ENCODE measurements around the gene ACTL6A. TPM values are rescaled to one million over a fixed set of nuclear protein-coding genes. Genes with fewer than 3 reads are reported as not detected.

ACTL6A gene
- total RNA-seq, 1 experiment from 2014 or later: 89.2 TPM

DNA sequence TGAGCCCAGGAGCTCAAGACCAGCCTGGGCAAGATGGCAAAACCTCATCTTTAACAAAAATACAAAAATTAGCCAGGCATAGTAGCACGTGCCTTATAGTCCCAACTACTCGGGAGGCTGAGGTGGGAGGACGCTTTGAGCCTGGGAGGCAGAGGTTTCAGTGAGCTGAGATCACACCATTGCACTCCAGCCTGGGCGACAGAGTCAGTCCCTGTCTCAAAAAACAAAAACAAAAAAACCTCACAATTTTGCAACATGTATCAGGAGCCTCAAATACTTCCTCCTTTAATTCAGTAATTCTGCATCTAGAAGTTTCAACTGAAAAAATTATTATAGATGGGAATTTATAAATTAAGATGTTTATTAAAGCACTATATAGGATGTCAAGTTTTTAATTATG lies 40.6 kb downstream of the ACTL6A start:
- Histone ChIP-seq H3K36me3 (ENCODE audit: control insufficient read depth, insufficient read depth, low read length) (no peaks in the 10 kb centered on the region; the same call in none of the 2 replicates), H3K27me3 (replicated peaks; ENCODE audit: control insufficient read depth, insufficient read depth, low read length) (no peaks in the 10 kb centered on the region), H3K4me1 (peaks cover 7% of the 10 kb centered on the region; the same call in 1 of the 2 replicates), H3K4me3 (ENCODE audit: low read depth, low read length) (no peak overlapping the region; the same call in 1 of the 2 replicates), H3K9me3 (no peaks in the 10 kb centered on the region)
- Mint-ChIP-seq H3K4me1 (ENCODE audit: low read depth, unreplicated experiment) (no peaks in the 10 kb centered on the region), H3K9me3 (ENCODE audit: unreplicated experiment) (no peaks in the 10 kb centered on the region), H3K4me3 (ENCODE audit: unreplicated experiment) (peak overlapping the region; percentile 97), H3K27me3 (ENCODE audit: insufficient read depth, unreplicated experiment) (no peaks in the 10 kb centered on the region), H3K27ac (ENCODE audit: unreplicated experiment) (no peak overlapping the region), H3K36me3 (ENCODE audit: insufficient read depth, unreplicated experiment) (peaks cover 36% of the 10 kb centered on the region)
- TF ChIP-seq, protein P1, sequence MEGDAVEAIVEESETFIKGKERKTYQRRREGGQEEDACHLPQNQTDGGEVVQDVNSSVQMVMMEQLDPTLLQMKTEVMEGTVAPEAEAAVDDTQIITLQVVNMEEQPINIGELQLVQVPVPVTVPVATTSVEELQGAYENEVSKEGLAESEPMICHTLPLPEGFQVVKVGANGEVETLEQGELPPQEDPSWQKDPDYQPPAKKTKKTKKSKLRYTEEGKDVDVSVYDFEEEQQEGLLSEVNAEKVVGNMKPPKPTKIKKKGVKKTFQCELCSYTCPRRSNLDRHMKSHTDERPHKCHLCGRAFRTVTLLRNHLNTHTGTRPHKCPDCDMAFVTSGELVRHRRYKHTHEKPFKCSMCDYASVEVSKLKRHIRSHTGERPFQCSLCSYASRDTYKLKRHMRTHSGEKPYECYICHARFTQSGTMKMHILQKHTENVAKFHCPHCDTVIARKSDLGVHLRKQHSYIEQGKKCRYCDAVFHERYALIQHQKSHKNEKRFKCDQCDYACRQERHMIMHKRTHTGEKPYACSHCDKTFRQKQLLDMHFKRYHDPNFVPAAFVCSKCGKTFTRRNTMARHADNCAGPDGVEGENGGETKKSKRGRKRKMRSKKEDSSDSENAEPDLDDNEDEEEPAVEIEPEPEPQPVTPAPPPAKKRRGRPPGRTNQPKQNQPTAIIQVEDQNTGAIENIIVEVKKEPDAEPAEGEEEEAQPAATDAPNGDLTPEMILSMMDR (IDR thresholded peaks at IDR 0.05; ENCODE audit: insufficient read depth in 1 of 2, low read depth in 1 of 2, low read length in 1 of 2, severe bottlenecking in 1 of 2, unreplicated experiment in 1 of 2): no peak
- intact Hi-C loops (cut with micrococcal nuclease; ENCODE audit: unreplicated experiment): no loop called here
- BruUV-seq (replicated peaks): no TSS peak
- ChIA-PET POLR2A (interaction anchor here (0.6 kb wide), 2 partner anchors 41 to 747 kb away, joined by 3 read pairs; no protein-coding TSS in a partner anchor), CTCF (no interaction called here)
- DNase-seq: no peak

DNA sequence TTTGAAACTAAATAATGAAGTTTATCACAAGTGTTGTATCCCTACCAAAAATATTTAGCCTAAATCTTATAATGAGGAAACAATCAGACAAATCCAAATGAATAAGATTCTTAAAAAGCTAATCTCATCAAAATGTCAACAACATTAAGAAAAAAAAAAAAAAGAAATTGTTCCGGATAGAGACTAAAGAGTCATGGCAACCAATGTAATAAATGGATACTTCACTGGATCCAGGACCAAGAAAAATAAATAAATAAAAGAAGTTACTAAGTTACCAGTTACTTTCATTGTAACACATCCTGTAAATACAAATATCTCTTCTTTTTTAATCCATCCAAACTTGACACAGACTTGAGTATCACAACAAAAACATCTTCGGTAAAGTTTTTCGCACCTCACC lies 41.1 kb downstream of the ACTL6A start:
- intact Hi-C loops (cut with micrococcal nuclease; ENCODE audit: unreplicated experiment): loop anchor here (1.0 to 2.0 kb wide), 2 partner anchors 41 to 77 kb away; no protein-coding TSS in a partner anchor
- Histone ChIP-seq H3K36me3 (ENCODE audit: control insufficient read depth, insufficient read depth, low read length) (no peaks in the 10 kb centered on the region; the same call in none of the 2 replicates), H3K9me3 (no peaks in the 10 kb centered on the region), H3K4me3 (ENCODE audit: low read depth, low read length) (peak overlapping the region; percentile 76), H3K27me3 (replicated peaks; ENCODE audit: control insufficient read depth, insufficient read depth, low read length) (no peaks in the 10 kb centered on the region), H3K4me1 (peaks cover 7% of the 10 kb centered on the region; the same call in 1 of the 2 replicates)
- TF ChIP-seq, protein P1 (IDR thresholded peaks at IDR 0.05; ENCODE audit: insufficient read depth in 1 of 2, low read depth in 1 of 2, low read length in 1 of 2, severe bottlenecking in 1 of 2, unreplicated experiment in 1 of 2): no peak
- Mint-ChIP-seq H3K9me3 (ENCODE audit: unreplicated experiment) (no peaks in the 10 kb centered on the region), H3K4me3 (ENCODE audit: unreplicated experiment) (peak overlapping the region; percentile 97), H3K27ac (ENCODE audit: unreplicated experiment) (peak overlapping the region; percentile 99), H3K4me1 (ENCODE audit: low read depth, unreplicated experiment) (no peaks in the 10 kb centered on the region), H3K36me3 (ENCODE audit: insufficient read depth, unreplicated experiment) (peaks cover 31% of the 10 kb centered on the region), H3K27me3 (ENCODE audit: insufficient read depth, unreplicated experiment) (no peaks in the 10 kb centered on the region)
- DNase-seq: no peak
- ChIA-PET POLR2A (interaction anchor here (0.6 kb wide), 2 partner anchors 40 to 747 kb away, joined by 3 read pairs; no protein-coding TSS in a partner anchor), CTCF (no interaction called here)
- TSS peak; percentile 76 for BruUV-seq (replicated peaks)

DNA sequence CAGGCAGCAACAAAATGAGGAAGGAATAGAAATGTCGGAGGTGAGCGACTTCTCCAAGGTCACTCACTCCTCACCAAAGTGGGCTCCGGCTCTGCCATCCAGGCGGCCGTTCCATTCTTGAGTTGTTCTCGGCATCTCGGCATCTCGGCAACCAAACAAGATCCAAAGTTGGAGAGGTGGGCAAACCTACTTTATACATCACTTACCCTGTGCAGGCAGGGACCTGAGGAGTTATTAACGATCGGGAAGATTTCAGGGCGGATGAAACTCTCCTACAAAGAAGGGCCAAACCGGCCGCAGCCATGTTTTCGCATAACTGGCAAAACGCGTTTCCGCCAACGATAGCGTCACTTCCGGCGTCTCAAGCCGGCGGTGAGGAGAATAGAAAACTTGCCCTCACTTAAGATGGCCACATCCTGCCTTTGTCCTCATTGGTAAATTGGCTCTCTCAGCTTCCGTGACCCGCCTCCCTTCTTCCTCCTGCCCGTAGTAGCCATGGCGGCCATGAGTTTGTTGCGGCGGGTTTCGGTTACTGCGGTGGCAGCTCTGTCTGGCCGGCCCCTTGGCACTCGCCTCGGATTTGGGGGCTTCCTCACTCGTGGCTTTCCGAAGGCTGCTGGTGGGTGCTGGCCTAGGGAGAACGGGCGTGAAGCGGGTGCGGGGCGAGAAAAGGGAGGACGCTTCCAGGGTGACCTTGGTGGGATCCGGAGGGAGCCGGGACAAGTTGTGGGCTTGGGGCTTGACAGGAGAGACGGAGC lies 41.8 kb downstream of the ACTL6A start, which contains the start of the genes MRPL47 and NDUFB5:
MRPL47 (minus strand) TSS at position 318 of the 758 bp plus-strand sequence; CDS start at position 304, 14 bp downstream.
NDUFB5 (plus strand) TSS at position 474 of the 758 bp plus-strand sequence; CDS start at position 496, 22 bp downstream.
- no TSS peak for BruUV-seq (replicated peaks)
- no peaks in the 10 kb centered on the region for H3K4me1 Mint-ChIP-seq (ENCODE audit: low read depth, unreplicated experiment)
- H3K27ac Mint-ChIP-seq (ENCODE audit: unreplicated experiment): peak within 1 kb of the TSS; percentile 99
- TF ChIP-seq, protein P1 (IDR thresholded peaks at IDR 0.05; ENCODE audit: insufficient read depth in 1 of 2, low read depth in 1 of 2, low read length in 1 of 2, severe bottlenecking in 1 of 2, unreplicated experiment in 1 of 2): no peak
- CTCF ChIA-PET: no interaction called here
- no peaks in the 10 kb centered on the region; the same call in none of the 2 replicates for H3K36me3 ChIP-seq (ENCODE audit: control insufficient read depth, insufficient read depth, low read length)
- intact Hi-C loops (cut with micrococcal nuclease; ENCODE audit: unreplicated experiment): loop anchor here (1.0 to 2.0 kb wide), 2 partner anchors 41 to 76 kb away; no protein-coding TSS in a partner anchor
- H3K27me3 Mint-ChIP-seq (ENCODE audit: insufficient read depth, unreplicated experiment): no peaks in the 10 kb centered on the region
- no peaks in the 10 kb centered on the region for H3K9me3 Mint-ChIP-seq (ENCODE audit: unreplicated experiment)
- peaks cover 33% of the 10 kb centered on the region for H3K36me3 Mint-ChIP-seq (ENCODE audit: insufficient read depth, unreplicated experiment)
- peaks cover 7% of the 10 kb centered on the region; the same call in 1 of the 2 replicates for H3K4me1 ChIP-seq
- H3K27me3 ChIP-seq (replicated peaks; ENCODE audit: control insufficient read depth, insufficient read depth, low read length): no peaks in the 10 kb centered on the region
- peak within 1 kb of the TSS; percentile 97 for H3K4me3 Mint-ChIP-seq (ENCODE audit: unreplicated experiment)
- peak; percentile 90 to 91 for DNase-seq
- POLR2A ChIA-PET: interaction anchor here (0.7 to 1.5 kb wide), 3 partner anchors 40 to 48 kb away, joined by 3 to 10 read pairs (median 3); partner anchors contain the start of genes ACTL6A and USP13
- peak within 1 kb of the TSS; percentile 76 for H3K4me3 ChIP-seq (ENCODE audit: low read depth, low read length)
- H3K9me3 ChIP-seq: no peaks in the 10 kb centered on the region
